ENCODE measurements around the gene RASGRP1.

The RASGRP1 gene

DNA sequence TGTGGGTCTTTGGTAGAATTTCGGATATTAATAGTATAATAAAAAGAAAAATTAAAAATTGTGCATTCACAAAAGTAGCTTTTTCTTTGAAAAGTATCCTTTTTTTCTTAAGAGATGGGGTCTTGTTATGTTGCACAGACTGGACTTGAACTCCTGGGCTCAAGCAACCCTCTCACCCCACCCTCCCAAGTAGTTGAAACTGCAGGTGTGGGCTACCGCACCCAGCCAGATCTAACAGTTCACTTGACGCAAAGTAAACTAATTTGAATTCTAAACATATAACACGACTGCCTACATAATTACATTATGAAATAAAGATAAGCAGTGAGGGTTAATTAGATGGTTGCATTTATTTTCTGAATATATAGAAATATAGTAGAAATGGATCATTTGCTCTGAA lies 99.9 kb downstream of the RASGRP1 start:
- TF ChIP-seq, protein P1, sequence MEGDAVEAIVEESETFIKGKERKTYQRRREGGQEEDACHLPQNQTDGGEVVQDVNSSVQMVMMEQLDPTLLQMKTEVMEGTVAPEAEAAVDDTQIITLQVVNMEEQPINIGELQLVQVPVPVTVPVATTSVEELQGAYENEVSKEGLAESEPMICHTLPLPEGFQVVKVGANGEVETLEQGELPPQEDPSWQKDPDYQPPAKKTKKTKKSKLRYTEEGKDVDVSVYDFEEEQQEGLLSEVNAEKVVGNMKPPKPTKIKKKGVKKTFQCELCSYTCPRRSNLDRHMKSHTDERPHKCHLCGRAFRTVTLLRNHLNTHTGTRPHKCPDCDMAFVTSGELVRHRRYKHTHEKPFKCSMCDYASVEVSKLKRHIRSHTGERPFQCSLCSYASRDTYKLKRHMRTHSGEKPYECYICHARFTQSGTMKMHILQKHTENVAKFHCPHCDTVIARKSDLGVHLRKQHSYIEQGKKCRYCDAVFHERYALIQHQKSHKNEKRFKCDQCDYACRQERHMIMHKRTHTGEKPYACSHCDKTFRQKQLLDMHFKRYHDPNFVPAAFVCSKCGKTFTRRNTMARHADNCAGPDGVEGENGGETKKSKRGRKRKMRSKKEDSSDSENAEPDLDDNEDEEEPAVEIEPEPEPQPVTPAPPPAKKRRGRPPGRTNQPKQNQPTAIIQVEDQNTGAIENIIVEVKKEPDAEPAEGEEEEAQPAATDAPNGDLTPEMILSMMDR (IDR thresholded peaks at IDR 0.05), result no peak
- TF ChIP-seq ZFX (IDR thresholded peaks at IDR 0.05; ENCODE audit: borderline replicate concordance), result no peak

DNA sequence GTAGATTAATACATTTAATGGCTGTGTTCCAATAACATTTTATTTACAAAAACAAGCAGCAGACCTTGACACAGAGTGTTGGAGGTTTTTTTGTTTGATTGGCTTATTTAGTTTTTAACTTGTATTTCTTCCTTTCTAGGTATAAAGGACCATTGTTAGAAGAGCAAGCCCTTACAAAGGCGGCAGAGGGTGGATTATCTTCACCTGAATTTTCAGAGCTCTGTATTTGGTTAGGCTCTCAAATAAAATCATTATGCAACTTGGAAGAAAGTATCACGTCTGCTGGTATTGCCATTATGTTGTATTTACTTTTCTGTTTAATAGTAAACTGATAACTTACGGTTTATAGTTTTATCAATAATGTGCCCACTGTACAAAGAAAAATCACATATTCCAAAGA lies 100.7 kb downstream of the RASGRP1 start:
- no peak overlapping the region for H3K27ac ChIP-seq
- TF ChIP-seq, protein P1 (IDR thresholded peaks at IDR 0.05), result no peak
- no peak for TF ChIP-seq ZFX (IDR thresholded peaks at IDR 0.05; ENCODE audit: borderline replicate concordance)

More for the DNA sequence above, 99.9 kb downstream of the RASGRP1 start:
- no peak overlapping the region for H3K27ac ChIP-seq

DNA sequence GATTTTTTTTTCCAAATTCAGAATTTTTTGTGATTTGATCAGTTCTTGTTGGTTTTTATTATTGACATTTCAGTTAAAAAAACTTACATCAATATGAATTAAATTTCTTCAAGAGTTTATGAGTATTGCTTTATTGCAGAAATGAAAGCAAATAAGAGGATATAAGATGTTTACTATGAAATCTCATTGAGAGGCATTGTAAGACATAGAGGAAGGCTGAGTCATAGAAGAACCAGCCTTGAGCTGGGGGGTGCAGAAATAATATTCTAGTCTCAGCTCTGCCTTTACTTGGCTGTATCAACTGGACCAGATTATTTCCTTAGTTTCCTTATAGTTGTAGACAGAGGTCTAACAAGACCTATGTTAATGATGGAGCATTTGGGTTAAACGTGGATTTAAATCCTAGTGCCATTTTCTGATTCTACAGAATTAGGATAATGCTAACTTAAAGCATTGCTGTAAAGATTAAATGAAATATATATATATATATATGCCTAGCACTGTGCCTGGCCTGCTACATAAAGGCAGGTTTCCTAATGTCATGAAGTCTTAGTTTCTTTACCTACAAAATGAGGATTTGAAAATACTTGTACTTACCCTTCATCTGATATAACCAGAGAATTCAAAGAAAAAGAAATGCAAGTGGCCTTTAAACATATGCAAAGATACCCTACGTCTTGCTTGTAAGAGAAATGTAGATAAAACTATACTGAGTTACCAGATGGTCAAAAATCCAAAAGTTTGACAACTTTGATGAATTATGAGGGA lies 103.4 kb downstream of the RASGRP1 start:
- H3K27ac ChIP-seq, result no peak overlapping the region
- TF ChIP-seq, protein P1 (IDR thresholded peaks at IDR 0.05), result no peak
- TF ChIP-seq ZFX (IDR thresholded peaks at IDR 0.05; ENCODE audit: borderline replicate concordance), result no peak

DNA sequence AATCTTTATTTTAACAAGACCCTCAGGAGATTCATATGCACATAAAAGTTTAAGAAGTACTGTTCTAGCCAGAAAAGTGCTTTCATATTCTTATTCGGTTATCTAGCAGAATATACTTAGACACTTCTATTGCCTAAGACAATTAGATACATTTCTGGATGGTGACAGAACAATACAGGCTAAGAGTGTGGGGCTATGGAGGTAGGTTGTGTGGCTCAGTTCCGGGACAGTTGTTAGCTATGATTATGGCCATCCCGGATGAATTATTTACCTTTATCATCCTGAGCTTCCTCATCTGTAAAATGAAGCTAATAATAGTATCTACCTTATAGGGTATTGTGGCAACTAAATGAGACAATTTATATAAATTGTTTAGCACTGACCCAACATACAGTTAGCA lies 104.1 kb downstream of the RASGRP1 start:
- H3K27ac ChIP-seq, result no peak overlapping the region
- TF ChIP-seq, protein P1 (IDR thresholded peaks at IDR 0.05), result no peak
- TF ChIP-seq ZFX (IDR thresholded peaks at IDR 0.05; ENCODE audit: borderline replicate concordance), result no peak

DNA sequence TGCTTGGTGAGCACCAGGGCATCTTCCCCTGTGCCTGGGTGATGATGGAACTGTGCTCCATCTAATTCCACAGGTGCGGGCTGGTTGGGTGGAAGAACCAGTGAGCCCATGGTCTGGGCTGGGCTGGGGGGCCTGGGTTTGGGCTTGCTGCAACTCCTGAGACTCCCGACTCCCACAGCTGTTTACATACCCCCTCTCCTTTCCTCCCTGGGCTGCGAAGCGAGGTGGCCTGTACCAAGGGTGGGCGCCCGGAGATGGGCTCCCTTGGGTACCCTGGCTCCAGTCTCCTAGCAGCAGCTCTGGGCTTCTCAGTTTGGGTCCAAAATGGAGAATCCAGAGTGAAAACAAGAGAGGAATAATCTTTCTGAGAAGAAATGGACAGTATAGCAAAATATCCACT lies 105.1 kb downstream of the RASGRP1 start:
- H3K27ac ChIP-seq, result no peak overlapping the region
- TF ChIP-seq ZFX (IDR thresholded peaks at IDR 0.05; ENCODE audit: borderline replicate concordance), result no peak
- TF ChIP-seq, protein P1 (IDR thresholded peaks at IDR 0.05), result no peak

DNA sequence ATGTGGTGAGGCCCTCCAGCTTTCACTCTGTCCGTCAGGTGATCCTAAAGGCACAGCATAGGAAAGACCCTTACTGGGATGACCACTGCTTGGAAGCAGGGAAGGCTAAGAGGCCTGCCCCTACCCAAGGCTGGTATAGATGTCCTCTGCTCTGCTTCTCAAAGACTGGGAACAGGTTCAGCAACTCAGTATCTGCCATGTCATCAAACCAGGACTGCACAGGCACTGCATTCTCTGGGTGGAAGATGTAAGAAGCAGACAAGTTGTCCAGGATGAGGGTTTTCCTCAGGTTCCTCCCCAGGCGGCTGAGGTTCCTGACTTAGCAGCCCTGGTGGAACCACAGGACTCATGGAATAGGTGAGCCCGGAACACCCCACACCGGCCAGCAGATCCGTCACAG lies 106.0 kb downstream of the RASGRP1 start:
- H3K27ac ChIP-seq, result no peak overlapping the region
- no peak for TF ChIP-seq ZFX (IDR thresholded peaks at IDR 0.05; ENCODE audit: borderline replicate concordance)
- TF ChIP-seq, protein P1 (IDR thresholded peaks at IDR 0.05), result no peak

DNA sequence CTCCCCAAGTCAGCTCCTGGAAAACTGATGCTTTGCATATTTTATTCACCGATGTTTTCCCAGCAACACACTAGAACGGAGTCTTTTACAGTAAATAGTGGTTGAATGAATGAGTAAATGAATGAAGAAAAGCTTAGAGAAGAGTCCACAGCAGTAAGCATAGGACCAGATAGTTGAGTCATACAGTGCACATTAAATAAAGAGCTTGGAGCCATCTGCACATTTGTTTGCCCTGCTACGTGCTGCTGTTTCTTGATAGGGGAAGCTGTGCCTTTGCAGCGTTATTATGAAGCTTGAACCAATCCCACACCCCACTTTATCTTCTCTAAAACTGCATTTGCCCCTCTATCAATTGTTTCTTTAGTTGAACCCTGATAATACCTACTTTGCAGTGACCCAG lies 109.5 kb downstream of the RASGRP1 start:
- peak overlapping the region; percentile 69; the same call in 1 of the 2 replicates for H3K27ac ChIP-seq
- TF ChIP-seq, protein P1 (IDR thresholded peaks at IDR 0.05), result no peak
- no peak for TF ChIP-seq ZFX (IDR thresholded peaks at IDR 0.05; ENCODE audit: borderline replicate concordance)

Data from 22Rv1 (cell line).